SK-N-SH treated with all-trans-retinoic acid at 6 μM for 48 hours (cell line): ENCODE measurements around the gene POU1F1.

Source experiments
- ARNTL ChIP-seq: fragments of 450-650 bp; formaldehyde crosslinking; IDR thresholded peaks from 2 replicates; pipeline ENCODE4 v1.5.0; 2020; ENCODE audit warnings: low read depth, mild to moderate bottlenecking, moderate library complexity, borderline replicate concordance
- CREB5 ChIP-seq: fragments of 250-450 bp; sonication (Bioruptor Pico); IDR thresholded peaks from 2 replicates; pipeline ENCODE4 v1.5.1; 2020; ENCODE audit warnings: low read depth, mild to moderate bottlenecking, moderate library complexity
- CSRNP3 ChIP-seq: fragments of 250-450 bp; sonication (Bioruptor Pico); IDR thresholded peaks from 2 replicates; pipeline ENCODE4 v1.5.1; 2021; ENCODE audit warnings: mild to moderate bottlenecking, moderate library complexity
- GLIS3 ChIP-seq: fragments of 250-450 bp; sonication (Bioruptor Pico); IDR thresholded peaks from 2 replicates; pipeline ENCODE4 v1.5.0; 2020; ENCODE audit warnings: mild to moderate bottlenecking, moderate library complexity
- PATZ1 ChIP-seq: fragments of 250-450 bp; sonication (Bioruptor Pico); IDR thresholded peaks from 2 replicates; pipeline ENCODE4 v1.8.0; 2020; ENCODE audit warnings: mild to moderate bottlenecking, moderate library complexity, borderline replicate concordance
- POU6F1 ChIP-seq: fragments of 250-450 bp; sonication (Bioruptor Pico); IDR thresholded peaks from 2 replicates; pipeline ENCODE4 v1.8.0; 2021; ENCODE audit warnings: low read depth, mild to moderate bottlenecking, moderate library complexity, borderline replicate concordance
- PPARA ChIP-seq: fragments of 250-450 bp; sonication (Bioruptor Pico); IDR thresholded peaks from 2 replicates; pipeline ENCODE4 v1.5.0; 2020; ENCODE audit warnings: mild to moderate bottlenecking, borderline replicate concordance
- RARB ChIP-seq: fragments of 250-450 bp; sonication (Bioruptor Pico); IDR thresholded peaks from 2 replicates; pipeline ENCODE4 v1.8.0; 2021; ENCODE audit warnings: mild to moderate bottlenecking, moderate library complexity
- SNAI2 ChIP-seq: fragments of 250-450 bp; sonication (Bioruptor Pico); IDR thresholded peaks from 2 replicates; pipeline ENCODE4 v1.5.0; 2020; ENCODE audit warnings: mild to moderate bottlenecking, moderate library complexity
- TOX ChIP-seq: fragments of 250-450 bp; sonication (Bioruptor Pico); IDR thresholded peaks from 2 replicates; pipeline ENCODE4 v1.8.0; 2021; ENCODE audit warnings: mild to moderate bottlenecking, moderate library complexity, borderline replicate concordance
- ZFP3 ChIP-seq: fragments of 250-450 bp; sonication (Bioruptor Pico); IDR thresholded peaks from 2 replicates; pipeline ENCODE4 v1.5.0; 2020; ENCODE audit warnings: mild to moderate bottlenecking, moderate library complexity
- ZFP30 ChIP-seq: fragments of 450-650 bp; formaldehyde crosslinking; IDR thresholded peaks from 2 replicates; pipeline ENCODE4 v1.5.0; 2022; ENCODE audit warnings: mild to moderate bottlenecking, moderate library complexity
- ZNF8 ChIP-seq: fragments of 450-650 bp; formaldehyde crosslinking; IDR thresholded peaks from 2 replicates; pipeline ENCODE4 v1.5.0; 2020; ENCODE audit warnings: mild to moderate bottlenecking, moderate library complexity

DNA sequence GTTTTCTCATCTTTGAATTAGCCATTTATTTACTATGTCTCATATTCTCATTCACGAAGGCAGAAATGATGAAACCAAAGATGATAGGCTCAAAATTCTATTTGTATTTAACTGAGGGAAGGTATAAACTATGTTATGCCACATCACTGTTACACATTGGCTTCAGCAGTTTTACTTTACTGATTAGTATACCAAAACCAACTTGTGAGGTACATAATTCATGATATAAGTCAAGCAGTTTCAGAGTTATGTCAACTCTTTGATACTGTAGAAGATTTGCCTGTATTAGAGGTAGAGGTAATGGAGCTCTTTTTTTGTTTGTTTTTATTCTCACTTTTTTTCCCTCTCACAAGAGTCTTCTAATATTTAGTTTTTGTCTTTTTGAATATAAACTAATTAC is 26.4 kb downstream of the POU1F1 start:
- no peak for TF ChIP-seq GLIS3 (CRISPR knock-in tag)
- TF ChIP-seq CSRNP3 = no peak
- TF ChIP-seq RARB = no peak
- no peak for TF ChIP-seq ARNTL (CRISPR knock-in tag)
- TF ChIP-seq POU6F1 (CRISPR knock-in tag) = no peak
- TF ChIP-seq ZFP3 (CRISPR knock-in tag) = no peak
- TF ChIP-seq CREB5 (CRISPR knock-in tag) = no peak
- no peak for TF ChIP-seq SNAI2 (CRISPR knock-in tag)
- no peak for TF ChIP-seq ZNF8 (CRISPR knock-in tag)
- TF ChIP-seq ZFP30 (CRISPR knock-in tag) = no peak
- no peak for TF ChIP-seq PATZ1 (CRISPR knock-in tag)
- no peak for TF ChIP-seq PPARA
- TF ChIP-seq TOX (CRISPR knock-in tag) = no peak
